GM19025 (cell line): ENCODE data around the gene ORM2.
"Not testable (repeated sequence)": the region's sequence is repeated elsewhere in the genome, so short reads cannot be mapped to it uniquely, and the experiment has no call there.

Experiments used
- ATAC-seq: cut with Tn5 transposase; IDR thresholded peaks from one replicate; pipeline ENCODE4 v1.9.1; 2021; ENCODE audit warnings: mild to moderate bottlenecking, low read depth, moderate library complexity; ENCODE audit not compliant: unreplicated experiment

ORM2 gene

GRCh38 chr9:114312513-114312875 lies 17.2 kb upstream of the ORM2 start:
- ATAC-seq: no peak

- no peak for ATAC-seq
Measured at GRCh38 chr9:114313186-114313585, 16.5 kb upstream of the ORM2 start.

DNA sequence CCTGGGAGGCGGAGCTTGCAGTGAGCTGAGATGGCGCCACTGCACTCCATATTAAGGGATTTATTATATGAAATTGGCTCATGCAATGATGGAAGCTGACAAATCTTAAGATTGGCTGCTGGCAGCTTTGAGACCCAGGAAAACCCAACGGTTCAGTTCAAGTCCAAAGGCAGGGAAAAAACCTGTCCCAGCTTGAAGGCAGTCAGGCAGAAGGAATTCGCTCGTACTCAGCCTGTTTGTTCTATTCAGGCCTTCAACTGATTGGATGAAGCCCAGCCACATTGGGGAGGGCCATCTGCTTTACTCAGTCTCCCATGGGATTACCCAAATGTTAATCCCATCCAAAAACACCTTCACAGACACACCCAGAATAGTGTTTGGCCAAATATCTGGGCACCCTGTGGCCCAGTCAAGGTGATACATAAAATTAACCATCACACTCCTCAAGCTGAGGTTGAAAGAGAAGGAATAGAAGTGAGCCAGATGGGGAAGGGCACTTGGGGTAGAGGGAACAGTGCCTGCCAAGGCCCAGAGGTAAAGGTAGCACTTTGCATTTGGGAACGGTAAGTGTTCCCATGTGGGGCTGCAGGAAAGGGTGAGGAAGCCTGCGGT lies 15.3 kb upstream of the ORM2 start:
- no peak for ATAC-seq

GRCh38 chr9:114314881-114315722 lies 14.6 kb upstream of the ORM2 start:
- no peak for ATAC-seq

DNA sequence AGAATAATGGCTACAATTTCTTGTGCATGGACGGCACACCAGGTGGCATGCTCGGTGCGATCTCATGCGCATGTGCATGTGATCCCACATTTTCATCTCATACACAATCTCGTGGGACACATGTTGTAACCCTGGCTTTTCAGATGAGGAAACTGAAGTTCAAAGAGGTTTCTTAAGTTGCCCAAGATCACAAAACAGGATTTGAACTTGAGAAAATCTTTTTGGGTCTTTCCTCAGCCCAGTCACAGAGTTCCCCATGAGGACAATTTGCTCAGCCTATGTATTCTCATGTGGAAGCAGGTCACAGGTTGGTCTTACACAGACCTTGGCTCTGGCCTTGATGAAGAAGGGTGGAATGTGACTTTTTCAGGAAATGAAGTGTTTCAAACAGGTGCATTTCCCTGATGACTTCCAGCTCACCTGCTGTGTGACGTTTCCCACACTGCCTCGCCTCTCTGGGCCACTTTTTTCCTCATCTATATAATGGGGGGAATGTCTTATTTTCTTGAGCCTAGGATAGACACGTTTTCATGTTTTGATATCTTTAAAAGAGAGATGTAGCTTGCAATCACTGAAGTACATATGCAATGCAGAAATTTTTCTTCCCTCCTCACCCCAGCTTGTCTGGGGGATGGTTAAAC lies 13.8 kb upstream of the ORM2 start:
- ATAC-seq: no peak

- ATAC-seq: no peak
Measured at GRCh38 chr9:114316605-114317230, 13.0 kb upstream of the ORM2 start.

DNA sequence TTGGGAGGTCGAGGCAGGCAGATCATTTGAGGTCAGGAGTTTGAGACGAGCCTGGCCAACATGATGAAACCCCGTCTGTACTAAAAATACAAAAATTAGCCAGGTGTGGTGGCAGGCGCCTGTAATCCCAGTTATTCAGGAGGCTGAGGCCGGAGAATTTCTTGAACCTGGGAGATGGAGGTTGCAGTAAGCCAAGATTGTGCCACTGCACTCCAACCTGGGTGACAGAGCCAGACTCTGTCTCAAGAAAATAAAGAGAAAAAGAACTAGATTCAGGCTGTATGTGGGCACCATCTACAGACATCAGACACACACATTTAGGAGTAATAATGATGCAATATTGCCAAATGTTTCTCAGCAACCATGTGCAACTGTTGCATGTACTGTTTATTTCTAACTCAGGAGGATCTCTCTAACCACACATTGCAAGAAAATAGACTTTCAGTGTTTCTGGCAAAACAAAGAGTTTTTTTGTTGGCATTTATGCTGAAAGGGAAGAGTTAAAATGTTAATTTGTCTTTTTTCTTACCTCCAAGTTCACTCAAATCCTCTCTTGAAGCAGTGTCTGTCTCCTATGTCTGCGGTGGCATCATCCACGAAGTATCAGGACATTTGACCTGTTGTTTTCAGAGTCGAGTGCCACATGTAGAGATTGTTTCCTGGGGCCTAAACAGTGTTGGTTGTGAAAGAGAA lies 11.9 kb upstream of the ORM2 start:
- no peak for ATAC-seq

GRCh38 chr9:114318416-114318815 lies 11.3 kb upstream of the ORM2 start:
- ATAC-seq: no peak

GRCh38 chr9:114319147-114319546 lies 10.5 kb upstream of the ORM2 start:
- ATAC-seq: no peak

DNA sequence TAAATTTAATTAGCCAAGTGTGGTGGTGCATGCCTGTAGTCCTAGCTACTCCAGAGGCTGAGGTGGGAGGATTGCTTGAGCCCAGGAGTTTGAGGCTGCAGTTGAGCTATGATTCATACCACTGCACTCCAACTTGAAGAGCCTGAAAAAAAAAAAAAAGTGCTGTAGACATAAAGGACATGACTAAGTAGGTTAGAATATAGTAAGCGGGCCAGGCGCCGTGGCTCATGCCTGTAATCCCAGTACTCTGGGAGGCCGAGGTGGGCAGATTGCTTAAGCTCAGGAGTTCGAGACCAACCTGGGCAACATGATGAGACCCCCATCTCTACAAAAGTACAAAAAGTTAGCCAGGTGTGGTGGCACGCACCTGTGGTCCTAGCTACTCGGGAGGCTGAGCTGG lies 9.0 kb upstream of the ORM2 start:
- ATAC-seq: not testable (repeated sequence)

DNA sequence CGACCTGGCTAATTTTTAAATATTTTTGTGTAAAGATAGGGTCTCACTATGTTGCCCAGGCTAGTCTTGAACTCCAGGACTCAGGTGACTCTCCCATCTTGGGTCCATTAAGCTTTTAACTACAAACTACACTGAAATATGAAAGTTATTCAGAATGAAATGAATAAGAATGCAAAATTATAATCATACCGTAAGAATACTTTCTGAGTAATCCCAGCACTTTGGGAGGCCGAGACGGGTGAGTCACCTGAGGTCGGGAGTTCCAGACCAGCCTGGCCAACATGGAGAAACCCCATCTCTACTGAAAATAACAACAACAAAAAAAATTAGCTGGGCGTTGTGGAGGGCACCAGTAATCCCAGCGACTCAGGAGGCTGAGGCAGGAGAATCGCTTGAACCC lies 7.9 kb upstream of the ORM2 start:
- ATAC-seq: no peak

DNA sequence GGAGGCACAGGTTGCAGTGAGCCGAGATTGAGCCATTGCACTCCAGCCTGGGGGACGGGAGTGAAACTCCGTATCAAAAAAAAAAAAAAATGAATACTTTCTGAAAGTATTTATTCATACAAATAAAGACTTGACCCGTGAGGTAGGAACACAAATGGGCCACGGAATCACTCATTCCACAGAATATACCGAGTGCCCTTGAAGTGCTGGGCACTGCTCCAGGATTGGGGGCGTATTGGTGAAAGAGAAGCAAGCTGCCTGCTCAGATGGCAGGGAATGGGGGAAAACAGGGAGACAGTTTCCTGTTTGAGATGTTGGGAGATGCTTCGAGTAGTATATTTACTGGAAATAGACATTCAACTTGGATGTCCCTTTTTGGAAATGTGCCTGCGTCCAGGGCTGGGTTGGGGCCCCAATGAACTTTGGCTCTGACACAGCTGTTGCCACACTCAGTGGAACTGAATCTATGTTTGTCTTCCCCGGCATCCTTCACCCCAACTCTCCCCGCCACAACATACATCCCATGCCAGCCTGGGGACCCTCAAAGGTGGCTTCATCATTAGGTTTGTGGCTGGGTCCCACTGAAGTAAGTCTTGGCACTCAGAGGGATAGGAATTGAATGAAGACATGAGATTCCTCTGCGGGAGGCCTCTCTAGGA lies 7.4 kb upstream of the ORM2 start:
- ATAC-seq: not testable (repeated sequence)

DNA sequence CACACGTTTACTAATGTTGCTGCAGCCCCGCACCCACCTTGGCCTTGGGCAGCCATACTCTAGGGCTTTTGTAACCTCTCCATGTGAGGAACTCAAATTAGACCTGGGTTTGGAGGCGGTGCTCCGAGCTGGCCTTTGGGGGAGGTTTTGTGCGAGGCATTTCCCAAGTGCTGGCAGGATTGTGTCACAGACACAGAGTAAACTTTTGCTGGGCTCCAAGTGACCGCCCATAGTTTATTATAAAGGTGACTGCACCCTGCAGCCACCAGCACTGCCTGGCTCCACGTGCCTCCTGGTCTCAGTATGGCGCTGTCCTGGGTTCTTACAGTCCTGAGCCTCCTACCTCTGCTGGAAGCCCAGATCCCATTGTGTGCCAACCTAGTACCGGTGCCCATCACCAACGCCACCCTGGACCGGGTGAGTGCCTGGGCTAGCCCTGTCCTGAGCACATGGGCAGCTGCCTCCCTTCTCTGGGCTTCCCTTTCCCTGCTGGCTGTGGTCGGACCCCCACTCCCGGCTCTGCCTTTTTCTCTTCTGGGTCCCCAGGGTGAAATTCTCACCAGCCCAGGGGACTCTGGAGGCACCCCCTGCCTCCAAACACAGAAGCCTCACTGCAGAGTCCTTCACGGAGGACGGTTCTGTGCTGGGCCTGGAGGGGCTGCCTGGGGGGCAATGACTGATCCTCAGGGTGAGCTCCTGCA lies 6.7 kb upstream of the ORM2 start, which contains the start of gene ORM1:
TSS of gene ORM1 (plus strand) at position 268 of the 701 bp plus-strand sequence. CDS start at position 304, 36 bp downstream.
- ATAC-seq: not testable (repeated sequence)

GRCh38 chr9:114323849-114324248 lies 5.8 kb upstream of the ORM2 start:
- not testable (repeated sequence) for ATAC-seq

- no peak for ATAC-seq
Measured at GRCh38 chr9:114324492-114324891, 5.2 kb upstream of the ORM2 start.

- ATAC-seq: not testable (repeated sequence)
Measured at GRCh38 chr9:114324965-114325364, 4.7 kb upstream of the ORM2 start.

DNA sequence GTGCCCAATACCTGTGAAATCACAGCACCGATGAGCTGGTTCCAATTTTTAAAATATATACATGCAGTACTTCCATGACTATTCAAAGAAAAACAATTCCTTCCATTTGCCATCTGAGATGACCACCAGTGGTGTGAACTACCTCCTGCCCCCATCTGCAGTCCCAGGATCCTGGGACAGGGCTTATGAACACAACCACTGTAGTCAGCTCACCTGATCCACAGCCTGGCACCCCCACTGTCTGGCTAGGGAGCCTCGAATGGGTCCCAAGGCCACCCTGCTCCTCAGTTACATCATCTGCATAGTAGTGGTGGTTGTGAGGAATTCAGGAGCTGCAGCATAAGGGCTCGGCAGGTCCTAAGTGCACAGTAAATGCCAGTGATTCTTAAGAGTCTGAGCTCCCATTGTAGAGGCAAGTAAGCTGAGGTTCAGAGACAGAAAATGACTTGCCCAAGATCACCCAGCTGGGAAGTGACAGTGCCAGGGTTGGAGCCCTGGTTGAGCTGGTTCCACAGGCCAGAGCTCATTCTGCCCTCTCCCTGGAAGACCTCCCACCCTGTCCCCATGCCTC lies 3.9 kb upstream of the ORM2 start:
- not testable (repeated sequence) for ATAC-seq

- no peak for ATAC-seq
Measured at GRCh38 chr9:114327749-114328148, 1.9 kb upstream of the ORM2 start.

GRCh38 chr9:114328357-114328820 lies 1.3 kb upstream of the ORM2 start:
- not testable (repeated sequence) for ATAC-seq
